OCI-LY7 (cell line): Measurements from ENCODE around the gene XKRX. TPM values are rescaled to one million over a fixed set of nuclear protein-coding genes. Genes with fewer than 3 reads are reported as not detected.

ENCODE experiments used
- BruUV-seq: library from RNA; stranded (reverse); fragments of 400-500 nt; replicated peaks from 2 replicates; lab custom pipeline; 2021; lab: Mats Ljungman, UMichigan
- CTCF ChIA-PET: fragments of 300-600 bp; sonication (Branson Sonifier 250); formaldehyde crosslinking; loops from one replicate; lab custom pipeline; 2022; ENCODE audit warnings: antibody characterized with exemption; ENCODE audit not compliant: unreplicated experiment; lab: Charles Lee
- POLR2A ChIA-PET: fragments of 300-600 bp; sonication (Branson Sonifier 250); formaldehyde crosslinking; loops from one replicate; lab custom pipeline; 2022; ENCODE audit warnings: antibody characterized with exemption; lab: Charles Lee
- DNase-seq: peaks from one replicate; pipeline ENCODE4 v3.0.0-alpha.2; 2015; ENCODE audit warnings: low spot score
- H2AFZ ChIP-seq: fragments of 200-600 bp; sonication (generic), shearing (Covaris generic); 2 replicates; pipeline ENCODE4 v1.6.1; 2014; ENCODE audit warnings: mild to moderate bottlenecking, antibody characterized with exemption, low read length, moderate library complexity
- H3K27ac ChIP-seq: fragments of 200-600 bp; sonication (generic); 2 replicates; pipeline ENCODE4 v1.5.1; 2014; ENCODE audit warnings: mixed run types, low read depth, mild to moderate bottlenecking, moderate library complexity, low read length, inconsistent platforms; ENCODE audit not compliant: poor library complexity, severe bottlenecking
- H3K36me3 ChIP-seq: fragments of 200-600 bp; sonication (generic); 2 replicates; pipeline ENCODE4 v1.6.1; 2014; ENCODE audit warnings: mild to moderate bottlenecking, antibody characterized with exemption, low read length, moderate library complexity, mixed read lengths; ENCODE audit not compliant: insufficient read depth
- H3K4me1 ChIP-seq: fragments of 200-600 bp; sonication (generic); 2 replicates; pipeline ENCODE4 v1.5.1; 2014; ENCODE audit warnings: mild to moderate bottlenecking, low read length; ENCODE audit not compliant: insufficient read depth, poor library complexity, severe bottlenecking
- H3K4me2 ChIP-seq: fragments of 200-600 bp; sonication (generic); 2 replicates; pipeline ENCODE4 v1.6.1; 2014; ENCODE audit warnings: mild to moderate bottlenecking, low read length
- H3K4me3 ChIP-seq: fragments of 200-600 bp; sonication (generic); 2 replicates; pipeline ENCODE4 v1.5.1; 2014; ENCODE audit warnings: mild to moderate bottlenecking, low read depth, low read length; ENCODE audit not compliant: poor library complexity, severe bottlenecking
- H3K79me2 ChIP-seq: fragments of 200-600 bp; sonication (generic); 2 replicates; pipeline ENCODE4 v1.6.1; 2016; ENCODE audit warnings: low read depth, mild to moderate bottlenecking, low read length, moderate library complexity, mixed read lengths; ENCODE audit not compliant: insufficient read depth
- H3K9me2 ChIP-seq: fragments of 200-600 bp; sonication (generic); 2 replicates; pipeline ENCODE4 v1.6.1; 2016; ENCODE audit warnings: mild to moderate bottlenecking, low read length, mixed read lengths; ENCODE audit not compliant: insufficient read depth
- H3K9me3 ChIP-seq: fragments of 200-600 bp; sonication (generic); 2 replicates; pipeline ENCODE4 v1.6.1; 2014; ENCODE audit warnings: mild to moderate bottlenecking, mixed run types, low read length, mixed read lengths
- H4K20me1 ChIP-seq: fragments of 200-600 bp; sonication (generic); 2 replicates; pipeline ENCODE4 v1.6.1; 2014; ENCODE audit warnings: mild to moderate bottlenecking, antibody characterized with exemption, low read length, moderate library complexity, mixed read lengths; ENCODE audit not compliant: insufficient read depth
- EZH2phosphoT487 ChIP-seq: fragments of 200-600 bp; sonication (generic); IDR thresholded peaks from 2 replicates; pipeline ENCODE4 v1.6.1; 2018; ENCODE audit warnings: low read depth, borderline replicate concordance, mild to moderate bottlenecking, mixed run types, antibody characterized with exemption, low read length, moderate library complexity, mixed read lengths
- intact Hi-C: fragments of 100-400 bp; cut with micrococcal nuclease; formaldehyde crosslinking; loops from one replicate; pipeline ENCODE4 v1.10.0; 2022; ENCODE audit not compliant: unreplicated experiment
- total RNA-seq, 2 experiments: library from RNA; depleted of rRNA in 1 of 2; stranded (reverse); fragments of >200 nt in 1 of 2; shearing (Covaris generic) in 1 of 2; gene quantifications; 2 replicates each; pipeline ENCODE4 v1.2.3, GENCODE V29; 2014 to 2022
- TF ChIP-seq, protein P1 (sequence below): fragments of 200-600 bp; sonication (generic); conservative IDR thresholded peaks from 2 replicates; pipeline ENCODE4 v1.5.1; 2014; ENCODE audit warnings: mild to moderate bottlenecking, antibody characterized with exemption, low read length, moderate library complexity, mixed read lengths

The XKRX gene
- total RNA-seq, 2 experiments from 2014 or later: 6.4 to 8.4 TPM

DNA sequence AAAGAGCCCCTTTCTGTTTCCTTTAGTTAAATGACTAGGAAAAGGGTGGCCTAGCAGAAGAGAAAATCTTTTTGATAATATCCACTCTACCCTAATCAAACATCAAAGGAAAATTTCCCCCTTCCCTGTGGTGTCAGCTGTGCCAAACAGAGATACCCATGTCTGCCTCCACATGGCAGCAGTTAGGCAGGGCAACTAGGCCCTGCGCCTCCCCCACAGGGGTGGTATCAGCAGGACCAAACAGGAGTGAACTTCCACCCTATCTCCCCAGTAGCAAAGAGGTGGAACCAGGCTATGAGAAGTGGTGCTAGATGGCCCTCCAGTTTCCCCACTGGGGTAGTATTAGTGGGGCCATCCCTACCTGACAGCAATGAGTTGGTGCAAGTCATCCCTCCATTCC is 19.8 kb upstream of the XKRX start:
- H3K9me3 ChIP-seq: no peaks in the 10 kb centered on the region
- H3K4me3 ChIP-seq: no peak overlapping the region
- no peaks in the 10 kb centered on the region for H3K36me3 ChIP-seq
- H3K9me2 ChIP-seq: no peaks in the 10 kb centered on the region
- no peaks in the 10 kb centered on the region for H3K4me1 ChIP-seq
- H3K79me2 ChIP-seq: no peaks in the 10 kb centered on the region
- BruUV-seq: no TSS peak
- ChIA-PET POLR2A (interaction anchor here (0.6 kb wide), 1 partner anchor 43 kb away, joined by 3 read pairs; no protein-coding TSS in a partner anchor), CTCF (no interaction called here)
- intact Hi-C loops: no loop called here
- no peak for DNase-seq
- no peak overlapping the region for H2AFZ ChIP-seq
- no peak overlapping the region for H3K4me2 ChIP-seq
- no peak overlapping the region for H3K27ac ChIP-seq
- TF ChIP-seq, protein P1, sequence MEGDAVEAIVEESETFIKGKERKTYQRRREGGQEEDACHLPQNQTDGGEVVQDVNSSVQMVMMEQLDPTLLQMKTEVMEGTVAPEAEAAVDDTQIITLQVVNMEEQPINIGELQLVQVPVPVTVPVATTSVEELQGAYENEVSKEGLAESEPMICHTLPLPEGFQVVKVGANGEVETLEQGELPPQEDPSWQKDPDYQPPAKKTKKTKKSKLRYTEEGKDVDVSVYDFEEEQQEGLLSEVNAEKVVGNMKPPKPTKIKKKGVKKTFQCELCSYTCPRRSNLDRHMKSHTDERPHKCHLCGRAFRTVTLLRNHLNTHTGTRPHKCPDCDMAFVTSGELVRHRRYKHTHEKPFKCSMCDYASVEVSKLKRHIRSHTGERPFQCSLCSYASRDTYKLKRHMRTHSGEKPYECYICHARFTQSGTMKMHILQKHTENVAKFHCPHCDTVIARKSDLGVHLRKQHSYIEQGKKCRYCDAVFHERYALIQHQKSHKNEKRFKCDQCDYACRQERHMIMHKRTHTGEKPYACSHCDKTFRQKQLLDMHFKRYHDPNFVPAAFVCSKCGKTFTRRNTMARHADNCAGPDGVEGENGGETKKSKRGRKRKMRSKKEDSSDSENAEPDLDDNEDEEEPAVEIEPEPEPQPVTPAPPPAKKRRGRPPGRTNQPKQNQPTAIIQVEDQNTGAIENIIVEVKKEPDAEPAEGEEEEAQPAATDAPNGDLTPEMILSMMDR: no peak
- TF ChIP-seq EZH2phosphoT487: no peak
- no peaks in the 10 kb centered on the region for H4K20me1 ChIP-seq

DNA sequence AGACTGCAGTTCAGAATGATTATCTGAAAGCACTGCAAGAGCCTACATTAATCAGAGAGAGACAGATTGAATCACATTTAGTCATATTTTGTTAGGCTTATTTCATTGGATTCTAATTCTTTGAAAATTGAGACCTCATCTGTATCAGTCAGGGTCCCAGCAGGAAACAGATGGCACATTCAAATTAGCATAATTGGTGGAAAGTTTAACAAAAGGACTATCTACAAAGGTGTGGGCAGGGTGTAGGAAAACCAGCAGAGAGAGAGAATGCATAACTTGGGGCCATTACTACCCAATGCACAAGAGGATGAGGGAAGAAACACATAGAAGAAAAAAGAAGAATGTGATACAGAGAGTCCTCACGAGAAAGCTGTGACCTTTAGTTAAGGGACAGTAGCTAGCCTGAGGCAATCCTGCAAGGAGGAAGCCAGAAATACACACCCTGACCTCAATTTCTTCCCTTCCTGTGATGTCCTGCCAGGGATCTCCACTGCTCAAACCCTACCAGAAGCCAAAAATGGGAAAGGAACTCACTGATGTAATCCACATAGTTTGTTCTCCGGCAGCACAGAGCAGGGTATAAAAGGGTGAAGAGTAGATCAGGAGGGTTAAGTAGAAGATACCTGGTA is 17.7 kb upstream of the XKRX start:
- Histone ChIP-seq H3K36me3 (no peaks in the 10 kb centered on the region), H4K20me1 (no peaks in the 10 kb centered on the region), H3K9me2 (no peaks in the 10 kb centered on the region), H3K4me3 (no peak overlapping the region), H3K79me2 (no peaks in the 10 kb centered on the region), H3K4me2 (no peak overlapping the region), H2AFZ (no peak overlapping the region), H3K4me1 (no peaks in the 10 kb centered on the region), H3K27ac (no peak overlapping the region), H3K9me3 (no peaks in the 10 kb centered on the region)
- no TSS peak for BruUV-seq
- intact Hi-C loops: no loop called here
- TF ChIP-seq, protein P1: no peak
- no peak for TF ChIP-seq EZH2phosphoT487
- POLR2A ChIA-PET: no interaction called here
- no peak for DNase-seq
- CTCF ChIA-PET: no interaction called here

DNA sequence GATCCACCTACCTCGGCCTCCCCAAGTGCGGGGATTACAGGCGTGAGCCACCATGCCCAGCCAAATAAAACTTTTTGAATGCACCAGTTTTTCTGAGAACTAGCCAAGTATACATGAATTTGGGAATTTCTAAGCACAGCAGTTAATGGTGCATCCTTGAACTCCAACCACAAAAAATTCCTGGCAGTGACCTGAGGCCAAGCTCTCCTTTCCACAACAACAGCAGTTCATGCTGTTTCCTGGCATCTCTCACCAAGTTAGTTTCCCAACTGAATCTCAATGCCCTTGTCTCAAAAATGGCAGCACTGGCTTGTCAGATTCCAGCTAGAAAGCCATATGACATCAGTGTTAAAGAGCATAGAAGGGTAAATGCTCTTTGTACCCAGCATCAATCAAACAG is 15.9 kb upstream of the XKRX start:
- Histone ChIP-seq H3K27ac (no peak overlapping the region), H3K4me3 (no peak overlapping the region), H2AFZ (no peak overlapping the region), H3K4me1 (peaks cover 3% of the 10 kb centered on the region), H3K79me2 (no peaks in the 10 kb centered on the region), H4K20me1 (no peaks in the 10 kb centered on the region), H3K36me3 (no peaks in the 10 kb centered on the region), H3K9me3 (no peaks in the 10 kb centered on the region), H3K4me2 (no peak overlapping the region), H3K9me2 (no peaks in the 10 kb centered on the region)
- ChIA-PET CTCF (no interaction called here), POLR2A (no interaction called here)
- TF ChIP-seq, protein P1: no peak
- TF ChIP-seq EZH2phosphoT487: no peak
- intact Hi-C loops: no loop called here
- no peak for DNase-seq
- BruUV-seq: no TSS peak
